D721Med (cell line): ENCODE results near the gene FOXF1.

ENCODE experiments used
- DNase-seq: peaks from one replicate; pipeline ENCODE4 v3.0.0; 2011; ENCODE audit warnings: low spot score; ENCODE audit not compliant: insufficient read length
- FAIRE-seq: peaks from 2 replicates; lab custom pipeline; 2011; peaks lifted over from hg19 to GRCh38; lab: Jason Lieb, UNC
- CTCF ChIP-seq: IDR thresholded peaks from 2 replicates; pipeline ENCODE4 v1.5.1; 2012; ENCODE audit warnings: mild to moderate bottlenecking, control low read depth; ENCODE audit not compliant: insufficient read depth; ENCODE audit errors: missing control alignments

Gene FOXF1

GRCh38 chr16:86536621-86537020 is 26.3 kb downstream of the FOXF1 start:
- no peak for FAIRE-seq
- no peak for DNase-seq
- no peak for TF ChIP-seq CTCF

- TF ChIP-seq CTCF = no peak
- FAIRE-seq (no peak), DNase-seq (no peak)
Observed at GRCh38 chr16:86537486-86537885, 27.2 kb downstream of the FOXF1 start.

- DNase-seq (no peak), FAIRE-seq (no peak)
- no peak for TF ChIP-seq CTCF
Observed at GRCh38 chr16:86538196-86538780, 28.0 kb downstream of the FOXF1 start.

- TF ChIP-seq CTCF = no peak
- DNase-seq = no peak
- no peak for FAIRE-seq
Observed at GRCh38 chr16:86540894-86541293, 30.6 kb downstream of the FOXF1 start.

GRCh38 chr16:86541560-86541959 is 31.2 kb downstream of the FOXF1 start:
- DNase-seq (no peak), FAIRE-seq (no peak)
- no peak for TF ChIP-seq CTCF

GRCh38 chr16:86542756-86543750 is 32.7 kb downstream of the FOXF1 start:
- DNase-seq = no peak
- no peak for FAIRE-seq
- no peak for TF ChIP-seq CTCF
